HuH-7.5 (cell line): ENCODE data around the gene CLDN20.
"Not testable (repeated sequence)": the region's sequence is repeated elsewhere in the genome, so short reads cannot be mapped to it uniquely, and the experiment has no call there.

Experiments used
- DNase-seq: peaks from one replicate; pipeline ENCODE4 v3.0.0; 2011; ENCODE audit warnings: low spot score

The CLDN20 gene

DNA sequence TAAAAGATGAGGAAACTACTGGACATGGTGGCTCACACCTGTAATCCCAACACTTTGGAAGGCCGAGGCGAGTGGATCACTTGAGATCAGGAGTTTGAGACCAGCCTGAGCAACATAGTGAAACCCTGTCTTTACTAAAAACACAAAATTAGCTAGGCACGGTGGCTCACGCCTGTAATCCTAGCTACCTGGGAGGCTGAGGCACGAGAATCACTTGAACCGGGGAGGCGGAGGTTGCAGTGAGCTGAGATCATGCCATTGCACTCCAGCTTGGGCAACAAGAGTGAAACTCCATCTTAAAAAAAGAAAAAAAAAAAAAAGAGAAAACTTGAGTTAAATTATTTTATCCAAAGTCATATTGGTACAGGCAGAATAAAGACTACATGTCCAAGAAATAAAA, 49.1 kb downstream of the CLDN20 start:
- DNase-seq, result not testable (repeated sequence)

DNA sequence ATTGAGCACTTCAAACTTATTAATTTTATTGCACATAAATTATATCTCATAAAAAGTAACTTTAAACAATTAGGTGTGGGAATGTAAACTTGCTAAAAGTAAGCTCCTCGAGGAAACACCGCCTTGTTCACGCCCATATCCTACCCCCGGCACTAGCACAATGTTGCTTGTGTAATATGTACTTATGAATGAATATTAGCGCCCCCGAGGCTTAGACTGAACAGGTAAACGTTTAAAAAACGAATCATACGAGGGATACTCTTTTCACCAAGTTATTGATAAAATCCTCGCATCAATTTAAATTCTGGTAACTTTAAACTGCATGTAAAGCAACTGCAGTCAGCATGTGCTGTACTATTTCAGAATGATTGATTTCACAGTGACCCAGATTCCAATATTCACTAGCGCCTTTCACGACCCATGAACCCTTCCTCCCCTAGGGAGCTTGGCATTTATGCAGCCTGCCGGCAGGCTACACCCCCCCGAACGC, 49.8 kb downstream of the CLDN20 start:
- DNase-seq, result no peak

DNA sequence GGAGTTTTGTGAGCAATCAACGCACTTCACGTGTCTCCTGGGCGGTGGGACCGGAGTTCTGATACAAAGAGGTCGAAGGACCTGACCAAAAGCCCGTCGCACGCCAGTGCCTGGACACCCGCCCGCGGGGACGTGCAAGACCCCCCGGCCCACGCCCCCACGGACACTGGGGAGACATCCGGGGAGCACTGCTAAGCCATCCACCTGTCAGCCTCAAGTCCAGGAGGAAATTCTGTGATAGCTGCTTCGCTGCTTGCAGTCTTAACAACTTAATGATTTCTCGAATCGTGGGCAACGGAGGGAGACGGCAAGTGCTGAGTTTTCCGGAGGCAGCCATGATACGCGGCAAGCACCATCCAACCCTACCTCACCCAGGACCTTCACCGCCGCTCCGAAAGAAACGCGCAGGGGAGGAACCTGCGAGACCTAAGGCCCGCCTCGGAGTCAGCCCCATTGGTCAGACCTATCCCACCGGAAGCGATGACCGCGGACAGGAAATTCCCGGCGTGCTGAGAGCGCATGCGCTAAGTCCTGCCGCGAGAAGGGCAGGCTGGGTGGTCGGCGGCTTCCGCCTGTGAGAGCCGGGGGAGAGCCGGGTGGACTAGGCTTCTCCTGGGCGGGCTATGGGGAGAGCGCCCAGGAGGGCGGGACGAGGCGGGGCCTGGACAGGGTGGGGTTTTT, 50.4 kb downstream of the CLDN20 start, which contains the start of gene TFB1M:
Gene TFB1M (minus strand): TSS at position 393 of the 681 bp plus-strand sequence. CDS start 56 bp downstream, at position 337.
- DNase-seq, result peak; percentile 34

DNA sequence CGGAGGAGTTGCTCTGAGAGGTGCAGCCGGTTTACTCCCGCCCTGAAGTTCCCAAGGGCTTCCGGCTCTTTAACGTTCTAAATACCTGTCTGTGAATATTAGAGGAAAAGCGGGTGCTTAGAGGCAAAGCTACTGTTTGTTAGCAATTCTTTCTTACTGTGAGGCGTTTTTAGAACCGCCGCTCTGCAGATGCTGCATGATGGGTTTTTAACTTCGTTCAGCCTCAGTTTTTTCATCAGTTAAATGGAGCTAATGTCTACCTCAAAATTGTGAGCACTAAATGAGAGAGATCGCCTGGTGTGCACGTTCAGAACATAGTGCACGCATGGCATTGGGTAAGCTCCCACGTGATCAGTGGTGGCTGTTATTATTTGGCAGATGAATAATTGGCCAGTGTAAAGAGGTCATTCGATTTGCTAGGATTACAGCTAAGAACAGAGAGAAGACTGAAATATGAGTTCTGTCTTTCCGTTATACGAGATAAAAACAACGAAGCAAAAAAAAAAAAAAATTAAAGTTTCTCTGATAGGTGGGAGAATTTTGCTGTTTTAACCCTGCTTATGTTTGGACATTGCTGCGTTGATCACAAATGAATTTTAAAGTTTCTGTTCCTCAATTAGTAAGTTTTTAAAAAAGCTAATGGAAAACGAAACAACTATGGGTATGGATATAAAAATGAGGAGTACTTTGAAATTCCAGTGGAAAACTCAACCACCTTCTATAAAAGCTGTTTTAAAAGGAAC, 51.1 kb downstream of the CLDN20 start:
- DNase-seq, result no peak

DNA sequence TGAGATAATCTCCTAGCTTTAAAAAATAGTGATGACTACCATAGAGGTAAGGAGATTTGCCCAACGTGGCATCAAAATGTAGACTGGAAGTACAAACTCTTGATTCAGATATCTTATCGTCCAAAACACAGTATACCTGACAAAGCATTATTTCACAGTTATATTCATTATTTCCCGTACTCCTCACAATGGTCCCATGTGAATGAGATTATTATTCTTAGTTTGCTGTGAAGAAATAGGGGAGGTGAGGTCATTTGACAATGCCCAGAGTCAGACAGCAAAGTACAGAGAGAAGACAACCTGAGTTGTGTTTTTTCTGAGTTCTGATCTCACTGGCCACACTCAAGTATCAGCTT, 51.7 kb downstream of the CLDN20 start:
- no peak for DNase-seq

DNA sequence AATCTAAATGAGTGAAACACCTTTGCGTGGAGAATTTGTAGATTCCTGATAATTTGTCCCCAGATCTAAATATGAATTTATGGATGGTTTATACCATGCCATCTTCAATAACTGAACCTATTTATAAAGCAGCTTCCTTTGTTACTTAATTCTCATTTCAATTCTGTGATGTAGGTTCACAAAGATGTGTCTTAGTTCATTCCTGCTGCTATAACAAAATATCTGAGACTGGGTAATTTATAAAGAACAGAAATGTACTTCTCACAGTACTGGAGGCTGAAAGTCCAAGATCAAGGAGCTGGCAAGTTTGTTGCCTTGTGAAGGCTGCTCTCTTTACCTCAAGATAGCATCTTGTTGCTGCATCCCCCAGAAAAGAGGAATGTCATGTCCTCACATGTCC, 52.6 kb downstream of the CLDN20 start:
- no peak for DNase-seq

DNA sequence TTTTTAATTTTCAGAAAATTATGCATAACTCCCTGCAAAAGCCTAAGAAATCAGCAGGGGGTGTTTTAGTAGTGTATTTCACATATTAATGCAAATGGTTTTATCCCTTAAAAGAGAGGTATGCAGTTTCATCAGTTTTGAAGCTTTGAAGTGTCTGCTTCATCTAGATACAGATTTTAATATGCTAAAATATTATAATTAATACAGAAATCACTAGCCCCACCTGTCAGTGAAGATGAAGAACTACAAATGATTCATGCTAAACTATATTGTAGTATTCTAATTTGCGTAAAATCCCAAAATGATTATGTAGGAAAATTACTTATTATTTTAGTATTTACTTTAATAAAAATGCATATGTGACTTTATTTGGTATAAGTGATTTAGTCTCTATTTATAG, 53.4 kb downstream of the CLDN20 start:
- DNase-seq, result no peak

DNA sequence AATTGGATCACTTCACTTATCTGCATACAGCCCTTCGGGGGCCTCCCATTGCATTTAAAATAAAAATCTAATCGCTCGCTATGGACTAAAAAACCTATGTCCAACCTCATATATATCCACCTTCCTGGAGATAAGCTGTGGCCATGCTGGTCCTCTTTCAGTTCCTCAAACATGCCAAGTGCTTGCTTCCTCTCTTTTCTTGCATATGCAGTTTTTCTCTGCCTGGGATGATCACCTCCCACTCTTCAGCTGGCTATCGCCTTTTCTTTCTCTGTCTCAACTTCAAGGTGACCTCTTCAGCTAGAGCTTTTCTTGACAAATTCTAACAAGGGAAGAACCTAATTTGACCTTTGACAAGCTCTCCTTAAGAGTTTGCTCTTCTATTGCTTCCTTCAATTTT, 56.1 kb downstream of the CLDN20 start:
- DNase-seq, result no peak

DNA sequence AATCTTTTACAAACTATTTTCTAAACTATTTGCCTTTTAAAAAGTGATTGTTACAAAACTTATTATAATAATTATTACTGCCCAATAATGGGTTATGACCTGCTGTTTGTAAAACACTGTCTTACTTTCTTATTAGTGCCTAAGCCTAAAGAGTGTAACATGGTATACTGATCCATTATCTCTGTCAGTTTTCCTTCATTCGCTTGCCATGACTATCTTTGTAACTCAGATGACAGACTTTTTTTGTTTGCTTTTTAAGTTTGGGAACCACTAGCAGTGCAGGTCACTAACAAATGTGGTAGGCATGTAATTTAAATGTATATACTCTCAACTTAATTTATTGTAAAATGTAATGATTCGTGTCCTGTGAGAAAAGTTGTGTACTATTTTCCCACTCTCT, 60.4 kb downstream of the CLDN20 start:
- DNase-seq, result no peak

DNA sequence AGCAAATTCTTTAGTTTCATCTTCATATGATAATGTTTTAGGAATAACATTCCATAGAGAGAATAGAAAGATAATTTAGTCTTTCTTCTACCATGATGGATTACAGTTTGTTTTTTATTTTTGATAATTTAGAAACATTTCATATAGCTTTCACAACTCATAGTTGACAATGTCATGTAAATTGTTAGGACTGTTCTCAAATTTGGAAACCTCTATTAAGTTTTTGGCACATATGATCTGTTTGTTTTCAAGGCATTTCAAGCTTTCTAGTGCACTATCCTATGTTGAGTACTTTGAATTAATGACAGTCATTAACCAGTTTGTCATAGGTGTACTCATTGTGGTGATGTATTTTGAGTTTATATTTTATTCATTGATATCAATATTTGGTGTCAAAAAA, 61.2 kb downstream of the CLDN20 start:
- no peak for DNase-seq

DNA sequence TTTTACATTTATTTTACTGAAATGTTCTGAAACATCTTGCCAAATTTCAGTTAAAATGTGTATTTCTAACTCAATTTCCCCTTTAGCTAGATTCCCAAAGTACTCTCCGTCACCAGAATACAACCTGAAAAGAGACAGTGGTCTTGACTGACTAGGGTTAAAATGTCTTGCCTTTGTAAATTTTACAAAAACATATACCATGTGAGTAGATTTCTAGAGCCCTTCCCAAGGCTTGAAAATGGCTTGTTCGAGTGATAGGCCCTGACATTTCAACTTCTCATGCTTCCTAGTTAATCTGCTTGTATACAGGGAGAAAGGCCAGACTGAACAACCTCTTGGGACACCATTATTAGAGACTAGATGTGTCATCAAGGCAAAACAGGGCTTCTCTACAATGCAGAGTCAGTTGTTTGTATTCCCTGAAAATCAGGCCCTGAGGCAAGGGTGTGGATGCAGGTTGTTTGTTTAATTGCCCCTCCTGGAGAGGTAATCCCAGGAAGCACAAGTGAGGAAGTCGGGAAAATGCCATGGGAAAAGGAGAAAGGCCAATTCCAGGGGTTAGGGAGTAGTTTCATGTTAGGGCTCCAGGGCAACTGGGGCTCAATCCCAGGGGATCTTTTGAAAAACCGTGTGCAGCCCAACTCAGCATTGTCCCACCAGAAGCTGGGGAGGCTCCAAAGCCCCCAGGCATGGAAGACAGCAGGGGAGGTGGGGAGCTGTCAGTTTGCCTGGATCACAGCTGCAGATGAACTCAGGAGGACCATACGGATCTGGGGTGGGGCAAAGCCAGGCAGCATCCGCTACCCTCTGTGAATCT, 62.1 kb downstream of the CLDN20 start:
- no peak for DNase-seq
